Neural cell (in vitro differentiated cells): ENCODE measurements around the gene TRPT1.

Source experiments
- EZH2 ChIP-seq: fragments of 200-600, 300-800 bp; shearing (Covaris generic), sonication (generic); IDR thresholded peaks from 2 replicates; pipeline ENCODE4 v1.6.1; 2014; ENCODE audit warnings: antibody characterized with exemption, low read length, borderline replicate concordance, mild to moderate bottlenecking; ENCODE audit not compliant: insufficient read depth, poor library complexity, severe bottlenecking
- POLR2AphosphoS5 ChIP-seq: IDR thresholded peaks from 2 replicates; pipeline ENCODE4 v1.6.1; 2012
- REST ChIP-seq: IDR thresholded peaks from 2 replicates; pipeline ENCODE4 v1.6.1; 2012; ENCODE audit warnings: borderline replicate concordance
- TF ChIP-seq, protein P1 (sequence below): fragments of 450-650 bp; IDR thresholded peaks from 2 replicates; pipeline ENCODE4 v1.5.1; 2014; ENCODE audit warnings: antibody characterized with exemption, mild to moderate bottlenecking, moderate library complexity; ENCODE audit not compliant: poor library complexity, severe bottlenecking

DNA sequence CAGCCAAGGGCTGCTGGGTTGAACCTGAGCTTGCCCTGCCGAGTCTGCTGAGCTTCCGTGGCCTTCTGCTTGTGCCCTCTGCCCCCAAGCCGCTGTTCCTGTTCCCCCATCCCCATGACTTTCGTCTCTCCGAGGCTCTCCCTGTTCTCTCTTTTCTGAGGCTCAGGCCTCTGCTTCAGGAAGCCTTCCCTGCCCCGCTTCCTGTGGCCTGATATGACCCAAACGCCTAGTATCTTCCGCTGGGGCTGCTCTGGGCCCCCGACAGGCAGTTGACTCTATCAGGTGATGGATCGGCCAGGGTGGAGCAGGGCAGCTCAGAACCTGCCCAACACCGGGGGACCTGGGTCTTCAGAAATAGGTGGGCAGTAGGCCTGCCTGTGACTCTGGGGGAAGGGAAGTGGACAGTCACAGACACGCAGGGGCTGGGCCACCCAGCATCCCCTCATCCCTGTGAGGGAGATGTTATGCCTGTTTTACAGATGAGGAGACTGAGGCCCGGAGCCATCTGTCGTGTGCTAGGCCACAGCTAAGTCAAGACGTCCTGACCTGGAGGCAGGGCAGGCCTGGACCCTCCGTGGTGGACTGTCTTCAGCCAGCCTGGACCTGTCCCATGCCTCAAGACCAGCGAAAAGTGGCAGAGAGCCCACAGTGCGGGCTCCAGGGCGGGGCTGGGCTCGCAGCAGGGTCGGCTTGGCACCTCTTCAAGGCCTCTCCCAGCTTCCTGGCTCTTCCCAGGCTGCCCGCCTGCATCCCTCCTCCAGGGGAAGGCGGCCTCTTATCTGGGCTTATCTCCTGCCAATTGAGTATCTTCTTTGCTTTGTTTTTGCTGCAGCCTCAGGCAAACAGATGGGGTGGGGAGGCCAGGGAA, 42.3 kb upstream of the TRPT1 start:
- TF ChIP-seq, protein P1, sequence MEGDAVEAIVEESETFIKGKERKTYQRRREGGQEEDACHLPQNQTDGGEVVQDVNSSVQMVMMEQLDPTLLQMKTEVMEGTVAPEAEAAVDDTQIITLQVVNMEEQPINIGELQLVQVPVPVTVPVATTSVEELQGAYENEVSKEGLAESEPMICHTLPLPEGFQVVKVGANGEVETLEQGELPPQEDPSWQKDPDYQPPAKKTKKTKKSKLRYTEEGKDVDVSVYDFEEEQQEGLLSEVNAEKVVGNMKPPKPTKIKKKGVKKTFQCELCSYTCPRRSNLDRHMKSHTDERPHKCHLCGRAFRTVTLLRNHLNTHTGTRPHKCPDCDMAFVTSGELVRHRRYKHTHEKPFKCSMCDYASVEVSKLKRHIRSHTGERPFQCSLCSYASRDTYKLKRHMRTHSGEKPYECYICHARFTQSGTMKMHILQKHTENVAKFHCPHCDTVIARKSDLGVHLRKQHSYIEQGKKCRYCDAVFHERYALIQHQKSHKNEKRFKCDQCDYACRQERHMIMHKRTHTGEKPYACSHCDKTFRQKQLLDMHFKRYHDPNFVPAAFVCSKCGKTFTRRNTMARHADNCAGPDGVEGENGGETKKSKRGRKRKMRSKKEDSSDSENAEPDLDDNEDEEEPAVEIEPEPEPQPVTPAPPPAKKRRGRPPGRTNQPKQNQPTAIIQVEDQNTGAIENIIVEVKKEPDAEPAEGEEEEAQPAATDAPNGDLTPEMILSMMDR = no peak
- TF ChIP-seq EZH2 (no peak), POLR2AphosphoS5 (no peak), REST (no peak)
